GM23338 (cell line): Measurements from ENCODE around the gene NIFK. TPM values are rescaled to one million over a fixed set of nuclear protein-coding genes. Genes with fewer than 3 reads are reported as not detected.

ENCODE experiments used
- ATAC-seq: fragments of 200-7000 bp; cut with Tn5 transposase; 3 replicates; pipeline ENCODE4 v1.9.1; 2020
- DNase-seq: peaks from one replicate; pipeline ENCODE4 v3.0.0-alpha.2; 2015; ENCODE audit warnings: low spot score
- H2AFZ ChIP-seq: fragments of 200-600 bp; sonication (generic); 2 replicates; pipeline ENCODE4 v1.8.0; 2016; ENCODE audit warnings: antibody characterized with exemption, mild to moderate bottlenecking, moderate library complexity
- H3F3A ChIP-seq: fragments of 200-600 bp; sonication (generic); replicated peaks from 2 replicates; pipeline ENCODE4 v1.8.0; 2017; ENCODE audit warnings: antibody characterized with exemption, mixed run types, low read depth
- H3K27ac ChIP-seq: fragments of 200-600 bp; sonication (generic); 2 replicates; pipeline ENCODE4 v1.6.1; 2016; ENCODE audit warnings: low read depth
- H3K27me3 ChIP-seq: fragments of 200-600 bp; sonication (generic); 2 replicates; pipeline ENCODE4 v1.8.0; 2016; ENCODE audit warnings: mild to moderate bottlenecking, mixed run types, moderate library complexity; ENCODE audit not compliant: insufficient read depth
- H3K36me3 ChIP-seq: fragments of 200-600 bp; sonication (generic); 2 replicates; pipeline ENCODE4 v1.8.0; 2016; ENCODE audit warnings: mild to moderate bottlenecking; ENCODE audit not compliant: insufficient read depth
- H3K4me1 ChIP-seq: fragments of 200-600 bp; sonication (generic); 2 replicates; pipeline ENCODE4 v1.8.0; 2016; ENCODE audit warnings: mild to moderate bottlenecking, moderate library complexity; ENCODE audit not compliant: insufficient read depth
- H3K4me2 ChIP-seq: fragments of 200-600 bp; sonication (generic); 2 replicates; pipeline ENCODE4 v1.7.1; 2017; ENCODE audit warnings: mixed run types
- H3K4me3 ChIP-seq: fragments of 200-600 bp; sonication (generic); 2 replicates; pipeline ENCODE4 v1.6.1; 2016; ENCODE audit warnings: mixed run types
- H3K79me2 ChIP-seq: fragments of 200-600 bp; sonication (generic); replicated peaks from 2 replicates; pipeline ENCODE4 v1.8.0; 2017; ENCODE audit warnings: mild to moderate bottlenecking; ENCODE audit not compliant: insufficient read depth
- H3K9me2 ChIP-seq: fragments of 200-600 bp; sonication (generic); 2 replicates; pipeline ENCODE4 v1.8.0; 2017; ENCODE audit not compliant: insufficient read depth
- H4K20me1 ChIP-seq: fragments of 200-600 bp; sonication (generic); replicated peaks from 2 replicates; pipeline ENCODE4 v1.8.0; 2017; ENCODE audit warnings: mild to moderate bottlenecking; ENCODE audit not compliant: insufficient read depth
- H3K27ac Mint-ChIP-seq: 2 replicates; pipeline ENCODE4 v1.8.0; 2020; ENCODE audit warnings: inconsistent platforms, mild to moderate bottlenecking, moderate library complexity, mixed read lengths
- H3K27me3 Mint-ChIP-seq: 3 replicates; pipeline ENCODE4 v1.8.0; 2022; ENCODE audit warnings: low read depth, mild to moderate bottlenecking, moderate library complexity, mixed read lengths, inconsistent platforms; ENCODE audit not compliant: insufficient read depth, poor library complexity
- H3K36me3 Mint-ChIP-seq: 3 replicates; pipeline ENCODE4 v1.8.0; 2021; ENCODE audit warnings: low read depth, mild to moderate bottlenecking, inconsistent platforms, moderate library complexity, mixed read lengths
- H3K4me1 Mint-ChIP-seq: 3 replicates; pipeline ENCODE4 v1.8.0; 2020; ENCODE audit warnings: mild to moderate bottlenecking, inconsistent platforms, mixed read lengths
- H3K4me3 Mint-ChIP-seq: 3 replicates; pipeline ENCODE4 v1.8.0; 2021; ENCODE audit warnings: moderate library complexity, mild to moderate bottlenecking, inconsistent platforms, mixed read lengths
- H3K9me3 Mint-ChIP-seq: 3 replicates; pipeline ENCODE4 v1.8.0; 2020; ENCODE audit warnings: moderate library complexity, mild to moderate bottlenecking, inconsistent platforms, mixed read lengths
- CREB1 ChIP-seq: fragments of 250-450 bp; sonication (Bioruptor Pico); IDR thresholded peaks from 2 replicates; pipeline ENCODE4 v1.5.0; 2020; ENCODE audit warnings: low read depth, mild to moderate bottlenecking, moderate library complexity
- CTCF ChIP-seq, 2 experiments: fragments of 200-600 bp in 1 of 2; sonication (generic) in 1 of 2; conservative IDR thresholded peaks; 2 replicates each; pipeline versions ENCODE4 v1.5.1 to v1.6.1; 2016 to 2017; ENCODE audit warnings: antibody characterized with exemption in 2 of 2, low read depth in 2 of 2, mild to moderate bottlenecking in 2 of 2, moderate library complexity in 1 of 2
- ETS1 ChIP-seq: IDR thresholded peaks from 2 replicates; pipeline ENCODE4 v1.6.1; 2016; ENCODE audit warnings: antibody characterized with exemption
- EZH2phosphoT487 ChIP-seq: fragments of 200-600 bp; sonication (generic); IDR thresholded peaks from one replicate; pipeline ENCODE4 v1.8.1; 2018; ENCODE audit warnings: antibody characterized with exemption; ENCODE audit not compliant: unreplicated experiment
- JUNB ChIP-seq: IDR thresholded peaks from one replicate; pipeline ENCODE4 v1.6.1; 2016; ENCODE audit warnings: antibody characterized with exemption; ENCODE audit not compliant: unreplicated experiment
- POLR2AphosphoS5 ChIP-seq: IDR thresholded peaks from 2 replicates; pipeline ENCODE4 v1.6.1; 2016; ENCODE audit warnings: antibody characterized with exemption, low read depth
- ZNF114 ChIP-seq: fragments of 250-450 bp; sonication (Bioruptor Pico); IDR thresholded peaks from 2 replicates; pipeline ENCODE4 v1.5.0; 2020; ENCODE audit warnings: mild to moderate bottlenecking, moderate library complexity
- ZNF331 ChIP-seq: fragments of 250-450 bp; sonication (Bioruptor Pico); IDR thresholded peaks from 2 replicates; pipeline ENCODE4 v1.5.0; 2020; ENCODE audit warnings: low read depth, mild to moderate bottlenecking, moderate library complexity
- polyA plus RNA-seq: library from polyadenylated mRNA; unstranded; fragments of >200 nt; fragmentation: Nextera tagmentation; extraction: Ambion mirVana; gene quantifications from 2 replicates; pipeline ENCODE4 v1.2.1, GENCODE V29; 2016
- total RNA-seq: library from RNA; depleted of rRNA; stranded (reverse); fragments of >200 nt; shearing (Covaris generic); gene quantifications from 2 replicates; pipeline ENCODE4 v1.2.3, GENCODE V29; 2014
- TF ChIP-seq, protein P1 (sequence below): fragments of 250-450 bp; sonication (Bioruptor Pico); IDR thresholded peaks from 2 replicates; pipeline ENCODE4 v1.5.0; 2020; ENCODE audit warnings: mild to moderate bottlenecking, moderate library complexity
- TF ChIP-seq, protein P2 (sequence below): IDR thresholded peaks from one replicate; pipeline ENCODE4 v1.6.1; 2018; ENCODE audit warnings: antibody characterized with exemption; ENCODE audit not compliant: unreplicated experiment

NIFK gene
- total and polyA plus RNA-seq, 2 experiments from 2014 or later: 106 to 289 TPM

GRCh38 chr2:121731366-121731765 lies 5.3 kb downstream of the NIFK start:
- DNase-seq (no peak), ATAC-seq (no peak)
- Histone ChIP-seq H2AFZ (no peak overlapping the region), H3F3A (peaks cover 21% of the 10 kb centered on the region), H3K27ac (no peak overlapping the region), H3K4me2 (no peak overlapping the region), H4K20me1 (peaks cover 42% of the 10 kb centered on the region), H3K36me3 (peaks cover 76% of the 10 kb centered on the region), H3K27me3 (no peaks in the 10 kb centered on the region), H3K4me1 (peaks cover 10% of the 10 kb centered on the region), H3K79me2 (peaks cover 45% of the 10 kb centered on the region), H3K4me3 (no peak overlapping the region), H3K9me2 (no peaks in the 10 kb centered on the region)
- Mint-ChIP-seq H3K36me3 (peaks cover 90% of the 10 kb centered on the region), H3K27ac (no peak overlapping the region), H3K4me1 (peaks cover 6% of the 10 kb centered on the region; the same call in 2 of the 3 replicates), H3K27me3 (peaks cover 7% of the 10 kb centered on the region), H3K9me3 (no peaks in the 10 kb centered on the region), H3K4me3 (no peak overlapping the region)
- no peak for TF ChIP-seq ZNF114 (CRISPR knock-in tag)
- no peak for TF ChIP-seq POLR2AphosphoS5
- TF ChIP-seq CTCF (conservative IDR thresholded peaks at IDR 0.05; ENCODE audit: low read depth in 2 of 2): no peak
- TF ChIP-seq JUNB: no peak
- no peak for TF ChIP-seq ZNF331 (CRISPR knock-in tag)
- TF ChIP-seq ETS1: no peak
- TF ChIP-seq CREB1 (CRISPR knock-in tag): no peak

DNA sequence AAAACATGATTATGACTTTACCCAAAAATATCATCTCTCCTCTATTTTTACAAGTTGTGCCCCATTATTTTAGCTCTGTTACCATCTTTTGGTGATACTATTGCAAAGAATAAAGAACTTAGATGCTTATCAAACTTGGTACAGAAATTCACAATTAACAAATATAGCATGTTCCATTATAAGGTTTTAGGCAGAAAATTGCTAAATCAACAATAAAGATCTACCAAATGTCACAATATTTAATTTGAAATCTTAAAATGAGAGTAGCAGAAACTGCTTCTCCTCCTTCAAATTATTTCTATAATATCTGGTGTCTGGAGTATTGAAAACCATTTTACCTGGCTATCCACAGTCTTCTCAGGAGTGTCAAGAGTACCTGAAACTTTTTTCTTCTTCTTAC lies 8.7 kb downstream of the NIFK start:
- no peak overlapping the region for H3K27ac Mint-ChIP-seq
- H3K9me2 ChIP-seq: no peaks in the 10 kb centered on the region
- TF ChIP-seq, protein P1, sequence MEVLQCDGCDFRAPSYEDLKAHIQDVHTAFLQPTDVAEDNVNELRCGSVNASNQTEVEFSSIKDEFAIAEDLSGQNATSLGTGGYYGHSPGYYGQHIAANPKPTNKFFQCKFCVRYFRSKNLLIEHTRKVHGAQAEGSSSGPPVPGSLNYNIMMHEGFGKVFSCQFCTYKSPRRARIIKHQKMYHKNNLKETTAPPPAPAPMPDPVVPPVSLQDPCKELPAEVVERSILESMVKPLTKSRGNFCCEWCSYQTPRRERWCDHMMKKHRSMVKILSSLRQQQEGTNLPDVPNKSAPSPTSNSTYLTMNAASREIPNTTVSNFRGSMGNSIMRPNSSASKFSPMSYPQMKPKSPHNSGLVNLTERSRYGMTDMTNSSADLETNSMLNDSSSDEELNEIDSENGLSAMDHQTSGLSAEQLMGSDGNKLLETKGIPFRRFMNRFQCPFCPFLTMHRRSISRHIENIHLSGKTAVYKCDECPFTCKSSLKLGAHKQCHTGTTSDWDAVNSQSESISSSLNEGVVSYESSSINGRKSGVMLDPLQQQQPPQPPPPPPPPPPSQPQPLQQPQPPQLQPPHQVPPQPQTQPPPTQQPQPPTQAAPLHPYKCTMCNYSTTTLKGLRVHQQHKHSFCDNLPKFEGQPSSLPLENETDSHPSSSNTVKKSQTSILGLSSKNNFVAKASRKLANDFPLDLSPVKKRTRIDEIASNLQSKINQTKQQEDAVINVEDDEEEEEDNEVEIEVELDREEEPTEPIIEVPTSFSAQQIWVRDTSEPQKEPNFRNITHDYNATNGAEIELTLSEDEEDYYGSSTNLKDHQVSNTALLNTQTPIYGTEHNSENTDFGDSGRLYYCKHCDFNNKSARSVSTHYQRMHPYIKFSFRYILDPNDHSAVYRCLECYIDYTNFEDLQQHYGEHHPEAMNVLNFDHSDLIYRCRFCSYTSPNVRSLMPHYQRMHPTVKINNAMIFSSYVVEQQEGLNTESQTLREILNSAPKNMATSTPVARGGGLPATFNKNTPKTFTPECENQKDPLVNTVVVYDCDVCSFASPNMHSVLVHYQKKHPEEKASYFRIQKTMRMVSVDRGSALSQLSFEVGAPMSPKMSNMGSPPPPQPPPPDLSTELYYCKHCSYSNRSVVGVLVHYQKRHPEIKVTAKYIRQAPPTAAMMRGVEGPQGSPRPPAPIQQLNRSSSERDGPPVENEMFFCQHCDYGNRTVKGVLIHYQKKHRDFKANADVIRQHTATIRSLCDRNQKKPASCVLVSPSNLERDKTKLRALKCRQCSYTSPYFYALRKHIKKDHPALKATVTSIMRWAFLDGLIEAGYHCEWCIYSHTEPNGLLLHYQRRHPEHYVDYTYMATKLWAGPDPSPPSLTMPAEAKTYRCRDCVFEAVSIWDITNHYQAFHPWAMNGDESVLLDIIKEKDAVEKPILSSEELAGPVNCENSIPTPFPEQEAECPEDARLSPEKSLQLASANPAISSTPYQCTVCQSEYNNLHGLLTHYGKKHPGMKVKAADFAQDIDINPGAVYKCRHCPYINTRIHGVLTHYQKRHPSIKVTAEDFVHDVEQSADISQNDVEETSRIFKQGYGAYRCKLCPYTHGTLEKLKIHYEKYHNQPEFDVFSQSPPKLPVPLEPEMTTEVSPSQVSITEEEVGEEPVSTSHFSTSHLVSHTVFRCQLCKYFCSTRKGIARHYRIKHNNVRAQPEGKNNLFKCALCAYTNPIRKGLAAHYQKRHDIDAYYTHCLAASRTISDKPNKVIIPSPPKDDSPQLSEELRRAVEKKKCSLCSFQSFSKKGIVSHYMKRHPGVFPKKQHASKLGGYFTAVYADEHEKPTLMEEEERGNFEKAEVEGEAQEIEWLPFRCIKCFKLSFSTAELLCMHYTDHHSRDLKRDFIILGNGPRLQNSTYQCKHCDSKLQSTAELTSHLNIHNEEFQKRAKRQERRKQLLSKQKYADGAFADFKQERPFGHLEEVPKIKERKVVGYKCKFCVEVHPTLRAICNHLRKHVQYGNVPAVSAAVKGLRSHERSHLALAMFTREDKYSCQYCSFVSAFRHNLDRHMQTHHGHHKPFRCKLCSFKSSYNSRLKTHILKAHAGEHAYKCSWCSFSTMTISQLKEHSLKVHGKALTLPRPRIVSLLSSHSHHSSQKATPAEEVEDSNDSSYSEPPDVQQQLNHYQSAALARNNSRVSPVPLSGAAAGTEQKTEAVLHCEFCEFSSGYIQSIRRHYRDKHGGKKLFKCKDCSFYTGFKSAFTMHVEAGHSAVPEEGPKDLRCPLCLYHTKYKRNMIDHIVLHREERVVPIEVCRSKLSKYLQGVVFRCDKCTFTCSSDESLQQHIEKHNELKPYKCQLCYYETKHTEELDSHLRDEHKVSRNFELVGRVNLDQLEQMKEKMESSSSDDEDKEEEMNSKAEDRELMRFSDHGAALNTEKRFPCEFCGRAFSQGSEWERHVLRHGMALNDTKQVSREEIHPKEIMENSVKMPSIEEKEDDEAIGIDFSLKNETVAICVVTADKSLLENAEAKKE (CRISPR knock-in tag): no peak
- no peak for TF ChIP-seq JUNB
- TF ChIP-seq, protein P2, sequence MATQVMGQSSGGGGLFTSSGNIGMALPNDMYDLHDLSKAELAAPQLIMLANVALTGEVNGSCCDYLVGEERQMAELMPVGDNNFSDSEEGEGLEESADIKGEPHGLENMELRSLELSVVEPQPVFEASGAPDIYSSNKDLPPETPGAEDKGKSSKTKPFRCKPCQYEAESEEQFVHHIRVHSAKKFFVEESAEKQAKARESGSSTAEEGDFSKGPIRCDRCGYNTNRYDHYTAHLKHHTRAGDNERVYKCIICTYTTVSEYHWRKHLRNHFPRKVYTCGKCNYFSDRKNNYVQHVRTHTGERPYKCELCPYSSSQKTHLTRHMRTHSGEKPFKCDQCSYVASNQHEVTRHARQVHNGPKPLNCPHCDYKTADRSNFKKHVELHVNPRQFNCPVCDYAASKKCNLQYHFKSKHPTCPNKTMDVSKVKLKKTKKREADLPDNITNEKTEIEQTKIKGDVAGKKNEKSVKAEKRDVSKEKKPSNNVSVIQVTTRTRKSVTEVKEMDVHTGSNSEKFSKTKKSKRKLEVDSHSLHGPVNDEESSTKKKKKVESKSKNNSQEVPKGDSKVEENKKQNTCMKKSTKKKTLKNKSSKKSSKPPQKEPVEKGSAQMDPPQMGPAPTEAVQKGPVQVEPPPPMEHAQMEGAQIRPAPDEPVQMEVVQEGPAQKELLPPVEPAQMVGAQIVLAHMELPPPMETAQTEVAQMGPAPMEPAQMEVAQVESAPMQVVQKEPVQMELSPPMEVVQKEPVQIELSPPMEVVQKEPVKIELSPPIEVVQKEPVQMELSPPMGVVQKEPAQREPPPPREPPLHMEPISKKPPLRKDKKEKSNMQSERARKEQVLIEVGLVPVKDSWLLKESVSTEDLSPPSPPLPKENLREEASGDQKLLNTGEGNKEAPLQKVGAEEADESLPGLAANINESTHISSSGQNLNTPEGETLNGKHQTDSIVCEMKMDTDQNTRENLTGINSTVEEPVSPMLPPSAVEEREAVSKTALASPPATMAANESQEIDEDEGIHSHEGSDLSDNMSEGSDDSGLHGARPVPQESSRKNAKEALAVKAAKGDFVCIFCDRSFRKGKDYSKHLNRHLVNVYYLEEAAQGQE: no peak
- no peak for TF ChIP-seq EZH2phosphoT487

More for the DNA sequence above, 8.7 kb downstream of the NIFK start:
- peaks cover 11% of the 10 kb centered on the region for H3K79me2 ChIP-seq
- Mint-ChIP-seq H3K4me1 (no peaks in the 10 kb centered on the region), H3K9me3 (no peaks in the 10 kb centered on the region), H3K27me3 (peaks cover 5% of the 10 kb centered on the region), H3K36me3 (peaks cover 69% of the 10 kb centered on the region), H3K4me3 (no peak overlapping the region)
- H3K4me1 ChIP-seq: no peaks in the 10 kb centered on the region
- H3F3A ChIP-seq: peaks cover 27% of the 10 kb centered on the region
- no peak for ATAC-seq
- peaks cover 25% of the 10 kb centered on the region for H4K20me1 ChIP-seq
- peaks cover 56% of the 10 kb centered on the region for H3K36me3 ChIP-seq
- DNase-seq: no peak
- no peak overlapping the region for H3K4me2 ChIP-seq
- no peak overlapping the region for H3K27ac ChIP-seq
- H2AFZ ChIP-seq: no peak overlapping the region
- no peak overlapping the region for H3K4me3 ChIP-seq
- H3K27me3 ChIP-seq: no peaks in the 10 kb centered on the region
